CD4-positive, alpha-beta T cell treated with Interleukin-21 for 1 hour (primary cell): ENCODE results near the gene CAMKMT.

Experiments
- DNase-seq: peaks from one replicate; pipeline ENCODE4 v3.0.0-alpha.2; 2020

Gene CAMKMT

DNA sequence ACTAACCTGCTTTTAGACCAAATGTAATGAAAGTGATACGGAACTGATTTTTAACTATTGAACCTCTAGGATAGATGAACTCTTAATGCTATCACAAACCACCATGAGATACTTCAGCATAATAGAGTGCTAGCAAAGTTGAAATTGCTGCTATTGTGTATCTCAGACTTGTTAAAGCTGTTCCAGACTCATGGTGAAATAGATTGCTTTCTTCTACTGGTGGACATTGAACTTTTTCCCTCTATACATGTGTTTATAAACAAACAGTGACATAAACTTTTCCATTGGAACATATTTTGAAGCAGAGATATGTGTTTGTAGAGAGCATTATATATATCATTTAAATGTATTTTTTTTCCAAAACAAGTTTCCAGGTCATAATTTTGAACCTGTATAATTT lies 157.3 kb downstream of the CAMKMT start:
- DNase-seq = no peak

DNA sequence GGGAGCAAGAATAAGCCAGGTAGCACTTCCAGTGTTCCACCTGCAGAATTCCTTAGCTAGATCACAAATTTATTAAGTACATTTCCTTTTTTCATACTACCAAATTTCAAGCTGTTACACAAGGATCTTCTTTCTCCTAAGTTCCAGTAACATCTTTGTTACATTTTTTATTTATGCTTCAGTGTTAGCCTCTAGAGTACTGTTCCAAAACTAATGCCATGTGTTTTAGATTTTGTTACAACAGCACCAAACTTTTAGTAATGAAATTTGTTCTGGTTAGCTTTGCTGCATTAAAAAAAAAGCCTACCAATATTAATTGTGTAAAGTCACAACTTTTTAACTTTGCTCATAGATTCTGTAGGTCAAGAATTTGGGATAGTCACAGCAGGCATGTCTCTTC lies 161.1 kb downstream of the CAMKMT start:
- DNase-seq = no peak

DNA sequence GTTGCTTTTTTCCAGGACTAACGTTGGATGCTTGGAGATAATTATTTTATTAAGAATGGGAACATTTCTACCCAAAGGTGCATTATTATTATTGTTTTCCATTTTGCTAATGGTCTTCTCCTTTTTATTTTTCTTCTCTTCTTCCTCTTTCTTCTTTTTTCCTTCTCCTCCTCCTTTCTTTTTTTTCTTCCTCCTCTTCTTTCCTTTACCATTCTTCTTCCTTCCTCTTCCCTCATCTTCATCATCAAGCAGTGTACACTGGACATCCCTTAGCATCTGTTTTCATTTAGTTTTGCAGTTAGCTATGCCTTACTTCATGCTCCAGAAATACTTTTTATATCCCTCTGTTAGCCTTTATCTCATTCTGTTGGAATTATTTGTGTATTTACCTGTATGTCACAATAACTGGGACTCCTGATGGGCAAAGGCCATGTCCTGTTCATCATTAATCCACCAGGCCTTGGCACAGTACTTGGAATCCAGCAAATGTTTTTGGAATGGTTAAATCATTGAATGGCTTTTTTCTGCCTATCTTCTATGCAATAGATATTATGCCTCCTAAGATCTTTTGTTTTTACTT lies 162.7 kb downstream of the CAMKMT start:
- no peak for DNase-seq

DNA sequence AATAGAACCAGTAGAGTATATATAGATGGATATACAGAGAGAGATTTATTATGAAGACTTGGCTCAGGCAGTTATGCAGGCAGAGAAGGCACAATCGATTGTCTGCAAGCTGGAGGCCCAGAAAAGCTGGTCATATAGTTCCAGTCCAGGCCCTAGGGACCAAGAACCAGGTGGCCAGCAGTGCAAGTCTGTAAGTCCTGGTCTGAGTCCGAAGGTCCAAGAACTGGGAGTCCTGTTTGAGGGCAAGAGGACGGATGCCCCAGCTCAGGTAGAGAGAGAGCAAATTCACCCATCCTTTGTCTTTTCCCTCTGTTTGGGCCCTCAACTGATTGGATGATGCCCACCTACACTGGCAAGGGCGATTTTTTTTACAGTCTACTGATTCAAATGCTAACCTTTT lies 164.6 kb downstream of the CAMKMT start:
- no peak for DNase-seq

DNA sequence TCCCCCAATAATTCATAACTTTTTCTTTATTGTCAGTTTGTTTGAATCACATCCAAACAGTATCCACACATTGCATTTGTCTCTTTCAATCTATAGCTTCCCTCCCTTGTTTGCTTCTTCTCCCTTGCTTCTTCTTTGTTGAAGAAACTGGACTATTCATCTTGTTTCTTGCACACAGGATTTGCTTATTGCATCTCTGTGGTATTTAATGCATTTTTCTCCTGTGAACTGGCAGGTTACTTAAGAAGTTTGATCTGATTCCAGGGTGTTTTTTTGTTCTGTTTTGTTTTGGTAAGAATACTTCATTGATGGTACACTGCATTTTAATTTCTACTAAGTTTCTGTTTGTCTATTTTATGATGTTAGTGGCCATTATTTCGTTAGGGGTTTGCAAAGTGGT lies 166.8 kb downstream of the CAMKMT start:
- no peak for DNase-seq

DNA sequence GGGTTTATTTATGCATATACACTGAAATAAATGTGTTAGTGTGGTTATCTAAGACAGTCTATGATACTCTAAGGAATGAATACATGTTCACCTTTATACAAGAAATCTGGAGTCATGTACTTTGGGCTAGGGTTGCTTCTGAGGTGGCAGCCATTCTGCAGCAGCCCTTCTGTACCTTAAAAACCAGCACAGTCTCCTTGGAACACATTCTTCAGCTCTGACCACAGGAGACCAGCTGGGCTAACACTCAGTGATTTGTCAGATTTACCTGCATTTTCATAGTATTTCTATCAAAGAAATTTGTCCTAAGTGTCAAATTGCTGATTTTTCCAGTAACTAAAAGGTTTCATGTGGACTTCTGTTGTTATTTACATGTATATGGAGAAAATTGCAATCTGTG lies 167.7 kb downstream of the CAMKMT start:
- no peak for DNase-seq

DNA sequence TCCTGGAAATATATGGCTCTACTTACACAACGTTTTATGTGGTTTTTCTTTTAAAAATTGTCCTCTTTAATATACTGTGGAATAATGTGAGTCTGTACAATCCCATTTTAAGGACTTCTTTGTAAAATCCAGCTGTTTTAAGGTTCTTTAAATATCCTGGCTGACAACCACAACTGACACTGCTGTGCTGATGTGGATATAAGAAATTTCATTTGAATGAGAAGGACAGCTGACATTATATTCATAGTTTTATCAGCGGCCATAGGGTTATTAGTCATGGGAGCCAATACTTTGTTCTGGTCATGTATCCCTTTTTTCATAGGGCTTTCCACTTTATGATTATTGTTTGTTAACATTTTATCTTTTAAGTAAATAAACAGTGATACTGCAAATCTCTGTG lies 169.5 kb downstream of the CAMKMT start:
- DNase-seq = no peak

DNA sequence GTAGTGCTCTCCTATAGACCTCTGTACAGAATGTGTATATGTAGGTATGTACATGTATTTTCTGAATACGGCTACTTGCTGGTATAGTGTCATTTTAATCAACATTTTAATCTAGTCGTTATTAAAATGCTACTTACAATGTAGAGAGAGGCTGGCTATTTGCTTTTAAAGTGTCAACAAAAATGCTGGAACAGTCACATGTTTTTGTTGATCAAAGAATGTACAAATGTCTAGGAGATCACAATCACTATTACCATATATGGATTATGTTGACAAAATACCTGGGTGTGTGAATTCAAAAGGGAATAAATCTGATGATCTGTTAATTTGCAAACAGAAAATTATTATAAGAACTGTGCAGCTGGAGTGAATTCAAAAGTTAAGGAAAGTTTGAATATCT lies 170.3 kb downstream of the CAMKMT start:
- DNase-seq = no peak

DNA sequence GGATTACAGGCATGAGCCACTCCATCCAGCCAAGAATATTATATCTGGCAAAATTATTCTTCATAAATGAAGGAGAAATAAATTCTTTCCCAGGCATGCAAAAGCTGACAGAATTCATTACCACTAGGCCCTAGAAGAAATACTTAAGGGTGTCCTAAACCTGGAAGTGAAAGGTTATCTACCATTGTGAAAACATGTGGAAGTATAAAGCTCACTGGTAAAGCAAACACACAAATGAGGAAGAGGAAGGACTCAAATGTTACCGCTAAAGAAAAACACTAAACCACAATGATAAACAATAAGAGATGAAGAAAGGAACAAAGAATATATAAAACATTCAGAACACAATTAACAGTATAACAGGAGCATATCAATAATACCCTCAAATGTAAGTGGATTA lies 171.8 kb downstream of the CAMKMT start:
- no peak for DNase-seq

DNA sequence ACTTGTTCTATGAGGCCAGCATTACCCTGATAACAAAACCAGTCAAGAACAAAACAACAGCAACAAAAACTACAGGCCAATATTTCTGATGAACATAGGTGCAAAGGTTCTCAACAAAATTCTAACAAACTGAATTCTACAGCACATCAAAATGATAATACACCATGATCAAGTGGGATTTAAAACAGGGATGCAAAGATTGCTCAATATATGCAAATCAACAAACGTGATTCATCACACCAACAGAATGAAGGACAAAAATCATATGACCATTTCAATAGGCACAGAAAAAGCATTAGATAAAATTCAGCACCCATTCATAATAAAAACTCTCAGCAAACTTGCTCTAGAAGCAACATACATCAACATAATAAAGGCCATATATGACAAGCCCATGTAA lies 173.6 kb downstream of the CAMKMT start:
- DNase-seq = no peak

DNA sequence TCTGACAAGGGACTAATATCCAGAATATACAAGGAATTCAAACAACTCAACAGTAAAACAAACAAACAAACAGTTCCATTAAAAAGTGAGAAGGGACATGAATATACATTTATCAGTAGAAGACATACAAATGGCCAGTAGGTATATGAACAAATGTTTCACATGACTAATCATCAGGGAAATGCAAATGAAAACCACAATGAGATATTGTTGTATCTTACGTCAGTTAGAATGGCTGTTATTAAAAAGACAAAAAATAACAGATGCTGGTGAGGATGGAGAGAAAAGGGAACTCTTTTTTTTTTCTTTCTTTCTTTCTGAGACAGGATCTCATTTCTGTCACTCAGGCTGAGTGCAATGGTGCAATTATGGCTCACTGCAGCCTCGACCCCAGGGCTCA lies 175.5 kb downstream of the CAMKMT start:
- no peak for DNase-seq

DNA sequence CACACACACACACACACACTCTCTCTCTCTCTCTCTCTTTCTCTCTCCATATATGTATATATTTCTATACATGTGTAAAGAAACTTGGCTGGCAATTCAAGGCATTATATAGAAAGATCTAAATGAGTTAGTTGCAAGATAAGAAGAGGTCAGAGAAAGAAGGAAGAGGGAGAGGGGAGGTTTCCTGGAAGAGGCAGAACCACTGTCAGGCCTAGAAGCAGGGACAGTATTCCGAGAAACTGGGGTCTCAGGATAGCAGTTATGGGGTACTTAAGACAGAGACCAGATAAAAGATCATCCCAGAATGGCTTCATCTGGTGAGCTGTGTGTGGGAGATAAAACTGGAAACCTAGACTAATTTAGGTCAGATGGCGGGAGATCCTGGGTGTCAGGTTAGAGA lies 180.8 kb downstream of the CAMKMT start:
- DNase-seq = no peak

DNA sequence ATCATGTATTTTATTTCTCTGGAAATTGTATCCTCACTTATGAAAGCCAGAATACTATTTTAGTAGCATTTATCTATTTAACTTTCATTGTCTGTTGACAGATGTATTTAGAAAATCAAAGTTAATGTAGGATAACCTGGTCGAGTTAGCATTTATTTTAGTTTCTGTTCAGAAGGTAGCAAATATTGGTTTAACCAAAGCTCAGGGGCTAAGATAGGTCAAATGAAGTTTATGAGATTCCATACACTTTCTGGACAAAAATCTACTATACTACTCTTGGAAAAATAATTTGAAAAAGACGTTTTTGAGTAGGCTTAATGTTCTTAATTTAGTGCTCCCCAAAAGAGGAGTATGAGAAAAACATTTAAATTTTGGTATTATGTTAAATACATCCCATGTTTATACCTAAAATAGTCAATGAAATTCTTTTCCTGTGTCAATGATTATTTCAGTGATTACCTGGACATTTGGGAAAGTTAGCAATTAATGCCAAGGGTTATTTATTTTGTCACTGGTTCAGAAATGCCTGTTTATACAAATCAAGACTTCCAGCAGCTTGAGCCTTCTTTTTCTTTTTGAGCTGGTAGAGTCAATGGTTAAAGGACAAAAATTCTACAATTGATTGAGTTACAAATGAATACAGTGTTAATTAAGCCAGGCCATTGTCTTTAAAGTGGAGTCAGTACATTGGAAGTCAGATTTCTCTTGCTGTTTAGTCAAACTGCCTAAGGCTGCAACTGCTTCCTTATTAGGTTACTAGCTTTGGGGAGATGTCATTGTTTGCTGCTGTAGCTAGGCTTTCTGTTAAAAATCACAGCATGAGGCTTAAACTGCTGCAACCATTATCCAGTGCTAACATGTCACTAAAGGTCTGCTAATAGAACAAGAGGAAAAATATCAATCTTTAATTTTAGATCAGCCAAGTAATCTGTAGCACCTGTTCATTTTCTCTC lies 182.3 kb downstream of the CAMKMT start:
- DNase-seq = no peak

DNA sequence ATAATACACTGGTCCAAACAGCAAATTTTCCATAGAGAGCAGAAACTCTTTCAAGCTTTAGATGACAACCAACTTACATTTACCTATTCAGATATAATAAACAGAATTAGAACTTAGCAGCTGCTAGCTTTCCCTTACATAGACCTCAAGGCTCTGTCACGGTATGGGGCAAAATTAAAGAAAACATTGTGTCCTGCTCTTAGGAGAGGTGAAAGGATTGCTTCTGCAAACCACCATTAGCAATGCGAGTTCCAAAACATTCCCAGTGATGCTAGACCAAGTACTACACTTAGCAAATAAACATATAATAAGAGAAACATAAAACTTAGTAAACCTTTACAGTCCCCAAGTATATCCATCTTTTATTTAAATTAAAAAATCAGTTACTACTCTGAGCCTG lies 183.3 kb downstream of the CAMKMT start:
- no peak for DNase-seq

DNA sequence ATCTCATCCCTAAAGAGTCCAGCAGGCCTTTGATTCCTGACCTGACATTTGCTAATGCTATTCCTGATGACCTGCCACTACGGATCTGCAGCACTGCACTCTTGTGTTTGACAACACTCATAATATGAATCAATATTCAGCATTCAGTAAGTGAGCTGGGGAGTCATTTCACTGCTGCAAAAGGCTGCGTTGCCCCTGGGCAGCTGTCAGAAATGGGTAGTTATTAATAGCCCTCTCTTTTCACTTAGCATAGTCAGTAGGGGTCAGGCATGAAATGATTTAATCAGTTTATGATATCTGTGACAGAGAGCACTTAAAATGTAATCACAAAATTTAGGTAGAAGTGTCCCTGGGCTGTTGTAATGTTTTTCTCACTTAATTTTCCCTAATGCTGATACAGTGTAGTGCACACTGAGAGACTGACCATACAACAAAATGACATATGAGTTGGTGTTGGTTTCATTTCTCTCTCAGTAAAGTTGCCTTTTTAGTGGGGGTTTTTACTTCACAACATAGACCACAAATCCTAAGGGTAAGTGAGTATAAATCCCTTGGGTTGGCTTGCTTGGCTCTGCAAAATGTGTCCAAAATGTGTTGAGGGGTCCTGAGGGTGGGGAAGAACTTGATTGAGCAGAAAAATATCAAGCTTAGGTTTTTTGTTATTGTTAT lies 184.8 kb downstream of the CAMKMT start:
- DNase-seq = no peak

DNA sequence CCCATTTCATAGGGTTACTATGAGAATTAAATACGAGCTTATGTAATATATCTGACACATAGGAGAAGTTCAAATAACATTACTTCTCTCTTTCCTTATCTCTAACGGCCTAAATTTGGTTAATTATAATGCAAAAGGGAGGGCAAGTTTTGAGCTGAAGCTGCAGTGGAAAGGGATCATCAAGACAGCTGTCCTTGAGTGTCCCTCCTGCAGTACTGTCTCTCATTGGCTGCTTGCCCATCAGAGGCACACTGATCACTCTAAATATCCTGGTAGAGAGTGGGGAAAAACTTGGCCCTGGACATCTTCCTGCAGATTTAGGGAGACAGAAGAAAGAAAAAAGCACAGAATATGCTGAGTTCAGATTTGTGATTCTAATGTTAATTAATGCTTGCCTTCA lies 186.0 kb downstream of the CAMKMT start:
- no peak for DNase-seq

DNA sequence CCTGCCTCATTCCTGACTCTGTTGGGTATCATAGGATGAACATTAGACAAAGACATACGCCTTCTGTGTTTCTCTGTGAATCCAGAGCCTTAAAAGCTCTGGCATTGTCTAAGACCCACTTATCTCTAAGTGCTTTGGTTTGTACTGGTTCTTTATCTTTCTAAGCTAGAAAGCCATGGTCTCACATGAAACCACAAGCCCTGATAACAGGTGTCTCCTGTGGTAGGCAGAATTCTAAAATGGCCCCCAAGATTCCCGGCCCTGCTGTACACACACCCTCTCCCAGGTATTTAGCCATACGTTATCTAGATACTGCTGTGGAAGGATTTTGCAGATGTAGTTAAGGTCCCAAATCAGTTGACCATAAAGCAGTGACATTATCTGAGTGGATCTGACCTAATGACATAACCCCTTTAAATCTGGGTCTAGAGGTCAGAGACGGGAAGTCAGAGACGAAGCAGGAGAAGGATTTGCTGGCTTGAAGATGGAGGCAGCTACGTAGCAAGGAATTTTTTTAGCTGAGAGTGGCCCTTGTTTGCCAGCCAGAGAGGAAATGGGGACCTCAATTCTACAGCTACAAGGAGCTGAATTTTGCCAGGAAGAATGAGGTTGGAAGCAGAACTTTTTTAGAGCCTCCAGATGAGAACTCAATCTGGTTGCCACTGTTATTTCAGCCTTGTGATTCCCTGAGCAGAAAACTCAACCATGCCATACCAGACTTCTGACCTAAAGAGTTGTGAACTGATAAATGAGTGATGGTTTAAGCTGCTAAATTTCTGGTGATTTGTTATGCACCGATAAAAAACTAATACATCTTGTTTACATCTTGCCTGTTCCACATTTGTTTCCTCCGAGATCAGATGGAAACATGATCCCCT lies 186.7 kb downstream of the CAMKMT start:
- DNase-seq = no peak

DNA sequence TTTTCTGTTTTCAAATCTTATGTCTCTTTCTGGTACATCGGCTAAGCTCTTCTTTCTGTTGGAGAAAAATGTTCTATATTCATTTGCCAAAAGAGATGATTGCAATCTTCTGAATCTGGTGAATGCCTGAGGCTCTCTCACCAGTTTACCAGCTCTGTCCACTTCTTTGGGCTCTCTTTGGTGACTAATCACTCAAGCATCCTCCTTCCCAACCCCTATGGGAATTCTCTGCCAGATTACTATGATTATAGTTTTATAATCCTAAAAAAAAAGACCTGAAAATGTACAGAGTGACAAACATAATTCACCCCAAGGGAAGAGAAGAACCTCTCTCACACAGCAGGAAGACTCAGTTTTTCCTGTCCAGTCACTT lies 187.3 kb downstream of the CAMKMT start:
- no peak for DNase-seq

DNA sequence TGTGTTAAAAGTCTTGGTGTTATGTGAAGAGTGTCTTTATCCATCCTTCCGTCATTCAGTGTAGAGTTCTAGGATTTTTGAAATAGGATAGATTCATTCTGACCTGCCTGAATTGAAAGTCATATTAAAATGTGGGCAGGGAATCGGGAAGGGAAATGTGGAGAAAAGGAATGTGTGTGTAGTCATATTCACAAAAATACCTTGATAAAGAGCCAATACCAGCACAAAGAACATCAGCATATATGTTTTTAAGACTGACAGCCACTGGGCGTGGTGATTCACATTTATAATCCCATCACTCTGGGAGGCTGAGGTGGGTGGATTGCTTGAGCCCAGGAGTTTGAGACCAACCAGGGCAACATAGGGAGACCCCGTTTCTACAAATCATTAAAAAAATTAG lies 188.1 kb downstream of the CAMKMT start:
- no peak for DNase-seq

DNA sequence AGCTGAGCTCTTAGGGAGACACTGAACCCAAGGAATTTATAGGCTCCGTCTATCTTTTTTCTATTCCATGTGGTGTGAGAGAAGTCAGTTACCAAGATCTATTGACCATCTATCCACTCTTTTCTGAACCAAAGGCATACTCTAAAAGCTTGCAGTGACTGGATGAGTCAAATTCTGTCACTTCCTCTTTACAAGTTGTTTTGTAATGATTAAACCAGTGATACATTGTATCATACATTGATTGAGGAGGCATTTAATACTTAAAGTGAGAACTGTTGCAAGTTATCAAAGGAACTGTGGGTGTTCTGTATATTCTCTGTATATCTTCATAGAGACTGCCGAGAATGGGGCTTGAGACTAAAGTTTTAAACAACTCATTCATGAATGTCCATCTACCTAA lies 188.8 kb downstream of the CAMKMT start:
- no peak for DNase-seq

DNA sequence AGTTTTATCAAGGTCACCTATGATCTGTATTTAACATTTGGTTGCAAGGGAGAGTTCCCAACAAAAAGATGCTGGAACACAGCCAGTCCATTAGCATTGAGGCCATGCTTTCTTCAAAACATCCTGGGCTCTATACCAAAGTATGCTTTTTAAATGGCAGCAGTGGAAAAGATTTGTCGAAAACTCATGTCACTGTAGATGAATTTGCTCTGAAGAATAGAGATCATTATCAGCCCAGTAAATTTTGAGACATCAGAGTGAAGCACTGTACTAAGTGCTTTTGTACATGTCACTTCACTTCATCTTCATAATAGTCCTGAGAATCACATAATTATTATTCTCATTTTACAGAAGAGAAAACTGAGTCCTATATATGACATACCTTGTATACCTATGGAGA lies 189.8 kb downstream of the CAMKMT start:
- no peak for DNase-seq

DNA sequence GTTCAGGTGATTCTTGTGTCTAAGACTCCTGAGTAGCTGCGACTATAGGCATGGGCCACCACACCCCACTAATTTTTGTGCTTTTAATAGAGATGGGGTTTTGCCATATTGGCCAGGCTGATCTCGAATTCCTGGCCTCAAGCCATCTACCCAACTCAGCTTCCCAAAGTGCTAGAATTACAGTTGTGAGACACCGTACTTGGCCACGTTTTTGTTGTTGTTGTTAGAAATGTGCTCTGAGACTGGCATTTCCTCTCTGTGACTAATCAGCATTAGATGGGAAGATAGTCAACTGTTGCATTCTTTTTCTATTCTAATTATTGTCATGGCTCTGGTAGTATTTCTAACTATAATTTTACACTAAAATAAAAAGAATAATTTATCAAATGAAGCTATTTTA lies 191.7 kb downstream of the CAMKMT start:
- no peak for DNase-seq

DNA sequence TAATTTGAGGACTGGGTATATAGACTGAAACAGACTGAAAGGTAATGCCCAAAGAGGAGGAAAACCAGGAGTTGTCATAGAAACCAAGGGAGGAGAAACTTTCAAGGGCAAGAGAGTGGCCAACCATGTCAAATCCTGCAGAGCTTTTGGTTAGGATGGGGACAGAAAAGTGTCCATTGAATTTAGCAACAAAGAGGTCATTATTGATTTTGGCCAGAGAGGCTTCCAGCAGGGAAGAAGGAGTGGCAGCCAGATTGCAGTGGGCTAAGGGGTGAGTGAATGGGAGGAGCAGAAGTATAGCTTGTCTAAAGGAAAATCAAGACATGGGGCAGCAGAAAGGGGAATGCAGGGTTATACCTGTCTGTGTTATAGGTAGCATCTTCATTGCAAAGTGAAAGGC lies 194.0 kb downstream of the CAMKMT start:
- no peak for DNase-seq
